GM21576 (cell line): ENCODE results near the gene PLOD1.
"Not testable (repeated sequence)": the region's sequence is repeated elsewhere in the genome, so short reads cannot be mapped to it uniquely, and the experiment has no call there.

ENCODE experiments used
- ATAC-seq: cut with Tn5 transposase; IDR thresholded peaks from one replicate; pipeline ENCODE4 v1.9.1; 2021; ENCODE audit warnings: mild to moderate bottlenecking, moderate library complexity; ENCODE audit not compliant: unreplicated experiment

Gene PLOD1

DNA sequence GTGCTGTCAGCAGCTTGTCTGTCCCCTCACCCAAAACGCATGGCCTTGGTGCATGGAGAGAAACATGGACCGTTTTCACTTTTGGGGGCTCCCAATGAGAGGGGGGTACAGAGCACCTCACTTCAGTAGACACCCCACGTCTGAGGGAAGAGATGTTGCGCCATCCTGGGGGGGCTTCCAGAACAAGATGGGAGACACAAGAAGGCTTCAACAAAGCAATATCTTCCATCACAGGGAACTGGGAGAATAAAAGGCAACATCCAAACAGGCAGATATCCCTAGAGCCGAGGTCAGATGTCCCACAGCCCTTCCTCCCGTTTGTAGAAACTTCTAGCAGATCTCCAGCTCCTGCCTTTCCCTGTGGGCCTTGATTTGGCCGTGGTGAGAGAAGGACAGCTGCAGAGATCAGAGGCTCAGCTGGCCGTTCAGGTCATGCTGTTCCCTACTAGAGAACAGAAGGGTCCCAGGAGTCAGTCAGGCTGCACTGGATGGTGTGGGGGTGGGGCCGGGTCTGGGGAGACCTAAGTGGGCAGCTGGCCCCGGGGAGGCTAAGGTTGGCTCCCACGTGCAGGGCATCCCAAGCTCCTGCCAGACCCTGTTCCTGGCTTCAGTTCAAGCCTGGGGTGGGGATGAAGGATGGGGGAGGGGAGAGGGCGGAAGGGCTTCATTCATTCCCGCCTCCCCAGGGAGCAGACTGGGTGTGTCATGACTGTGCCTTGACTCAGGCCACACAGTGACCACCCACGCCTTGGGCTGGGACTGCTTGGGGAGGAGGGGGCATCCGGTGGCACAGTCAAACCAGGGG, 4.4 kb downstream of the PLOD1 start:
- no peak for ATAC-seq

DNA sequence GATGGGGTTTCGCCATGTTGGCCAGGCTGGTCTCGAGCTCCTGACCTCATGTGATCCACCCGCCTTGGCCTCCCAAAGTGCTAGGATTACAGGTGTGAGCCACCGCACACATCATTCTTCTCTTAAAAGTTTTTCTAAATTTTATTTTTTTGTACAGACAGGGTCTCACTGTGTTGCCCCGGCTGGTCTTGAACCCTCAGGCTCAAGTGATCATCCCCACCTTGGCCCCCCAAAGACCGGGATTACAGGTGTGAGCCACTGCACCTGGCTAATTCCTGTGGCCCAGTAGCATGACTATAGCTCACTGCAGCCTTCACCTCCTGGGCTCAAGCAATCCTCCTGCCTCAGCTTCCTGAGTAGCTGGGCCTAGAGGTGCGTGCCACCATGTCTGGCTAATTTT, 5.3 kb downstream of the PLOD1 start:
- ATAC-seq, result not testable (repeated sequence)

DNA sequence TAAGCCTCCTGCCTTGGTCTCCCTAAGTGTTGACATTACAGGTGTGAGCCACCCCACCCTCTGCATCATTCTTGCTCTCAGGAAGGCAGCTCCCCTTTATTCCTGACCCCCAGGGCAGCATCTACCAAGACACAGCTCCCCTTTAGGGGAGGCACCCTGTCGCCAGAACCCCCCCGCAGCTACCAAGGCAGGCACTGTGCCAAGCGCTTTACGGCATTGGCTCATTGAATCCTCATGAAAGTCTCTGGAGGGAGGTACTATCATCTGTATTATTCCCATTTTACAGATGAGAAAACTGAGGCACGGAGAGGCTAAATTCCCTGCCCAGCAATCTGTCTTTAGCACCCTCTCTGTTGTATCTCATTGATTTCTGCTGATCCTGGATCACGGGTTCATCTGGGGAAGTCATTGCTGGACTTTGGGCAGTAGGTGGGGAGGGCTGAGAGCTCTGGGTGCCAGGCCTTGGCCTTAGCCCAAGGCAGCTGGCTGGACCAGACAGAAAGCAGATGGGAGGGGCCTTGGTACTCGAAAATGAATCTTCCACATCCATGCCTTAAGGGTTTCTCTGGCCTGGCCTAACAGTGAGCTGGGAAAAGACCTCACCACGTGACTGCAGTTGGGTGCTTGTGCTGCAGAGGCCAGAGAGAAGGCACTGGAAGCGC, 5.9 kb downstream of the PLOD1 start:
- ATAC-seq, result no peak

DNA sequence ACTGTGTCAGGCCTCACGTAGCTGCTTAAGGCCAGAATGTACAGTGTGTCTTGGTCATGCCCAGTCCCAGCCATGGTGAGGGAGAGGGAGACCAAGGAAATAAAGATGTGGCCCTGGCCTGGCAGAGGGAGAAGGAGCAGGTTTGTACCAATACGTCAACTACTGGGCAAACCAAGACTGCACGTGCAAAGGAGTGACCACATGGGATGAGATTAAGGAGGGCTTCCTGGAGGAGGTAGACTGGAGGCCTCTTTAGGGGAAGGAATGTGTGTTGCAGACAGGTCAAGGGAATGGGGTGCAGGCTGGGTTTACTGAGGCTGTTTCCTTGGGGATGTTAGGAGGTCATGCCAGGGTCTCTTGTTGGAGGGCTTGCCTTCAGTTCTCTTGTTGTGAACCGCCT, 7.8 kb downstream of the PLOD1 start:
- ATAC-seq, result no peak

DNA sequence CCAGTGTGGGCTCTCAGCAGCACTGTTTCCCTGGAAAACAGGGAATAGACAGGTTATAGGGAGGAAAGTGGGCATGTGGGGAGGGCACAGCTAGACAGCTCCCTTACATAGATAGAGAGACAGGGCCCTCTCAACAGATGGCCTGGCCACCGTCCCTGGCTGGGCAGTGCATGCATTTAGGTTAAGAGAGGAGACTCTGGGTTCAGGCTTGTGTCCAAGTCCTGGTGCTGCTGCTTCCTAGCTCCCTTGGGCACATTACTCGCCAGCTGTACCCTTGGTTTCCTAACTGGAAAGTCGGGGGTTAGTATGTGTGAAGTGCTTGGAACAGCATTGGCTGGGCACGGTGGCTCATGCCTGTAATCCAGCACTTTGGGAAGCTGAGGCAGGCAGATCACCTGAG, 9.1 kb downstream of the PLOD1 start:
- ATAC-seq, result no peak

DNA sequence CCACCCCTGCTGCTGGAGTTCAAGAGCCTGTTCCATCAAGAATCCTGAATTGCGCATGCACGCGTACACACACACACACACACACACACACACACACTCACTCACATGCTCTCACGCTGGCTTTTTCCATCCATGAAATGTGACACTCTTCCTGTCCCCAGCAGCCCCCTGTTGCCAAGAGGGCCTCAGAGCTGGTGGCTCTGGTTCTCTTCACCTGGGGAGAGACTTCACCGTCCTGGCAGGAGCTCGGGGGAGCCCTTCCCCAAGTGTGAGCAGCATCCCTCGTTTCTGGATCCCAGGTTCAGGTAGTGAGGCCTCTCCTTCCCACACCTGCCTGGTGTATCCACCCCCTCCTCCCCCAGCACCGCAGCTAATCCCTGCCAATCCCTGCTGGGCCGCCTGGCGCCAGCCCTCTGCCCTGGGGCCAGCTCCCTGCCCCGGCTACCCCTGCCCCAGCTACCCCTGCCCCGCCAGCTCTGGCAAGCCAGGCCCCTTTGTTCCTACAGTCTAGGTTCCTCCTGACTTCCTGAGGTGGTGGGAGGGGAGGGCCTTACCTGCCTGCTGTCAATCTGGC, 9.9 kb downstream of the PLOD1 start:
- no peak for ATAC-seq

DNA sequence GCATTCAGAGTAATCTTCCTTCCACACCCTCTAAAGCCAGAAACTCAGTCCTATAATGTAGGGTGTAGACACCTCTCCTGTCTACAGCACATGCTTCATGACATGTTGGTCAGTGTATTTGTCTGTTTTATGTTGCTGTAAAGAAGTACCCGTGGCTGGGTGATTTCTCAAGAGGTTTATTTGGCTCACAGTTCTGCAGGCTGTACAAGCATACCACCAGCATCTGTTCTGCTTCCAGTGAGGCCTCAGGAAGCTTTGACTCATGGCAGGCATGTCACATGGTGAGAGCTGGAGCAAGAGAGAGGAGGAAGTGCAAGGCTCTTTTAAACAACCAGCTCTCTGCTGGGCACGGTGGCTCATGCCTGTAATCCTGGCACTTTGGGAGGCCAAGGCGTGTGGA, 12.1 kb downstream of the PLOD1 start:
- ATAC-seq, result no peak

DNA sequence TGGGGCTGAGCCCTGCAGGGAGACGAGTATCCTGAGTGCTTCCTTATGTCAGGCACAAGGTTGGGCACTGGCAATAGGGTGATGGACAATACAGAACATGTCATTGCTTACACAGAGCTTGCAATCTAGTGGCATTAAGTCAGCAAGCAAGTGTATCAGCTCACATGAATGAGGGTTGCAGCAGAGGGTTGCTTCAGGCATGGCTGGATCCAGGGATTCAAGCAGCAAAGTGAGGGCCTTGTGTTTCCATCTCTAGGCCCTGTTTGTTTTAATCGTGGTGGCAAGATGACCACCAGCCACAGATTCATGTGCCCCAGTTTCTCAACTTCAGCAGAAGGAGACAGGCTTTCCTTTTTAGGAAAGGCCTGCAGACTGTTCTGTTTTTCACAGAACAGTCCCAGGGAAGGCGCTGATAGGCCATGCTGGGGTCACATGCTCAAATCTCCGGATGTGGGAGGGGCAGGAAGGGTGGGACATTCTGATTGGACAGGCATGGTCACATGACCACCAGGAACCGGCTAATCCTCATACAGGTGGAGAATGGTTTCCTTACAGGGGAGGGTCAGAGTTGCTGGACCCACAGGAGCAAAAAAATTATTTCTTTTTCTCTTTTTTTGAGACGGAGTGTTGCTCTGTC, 14.4 kb downstream of the PLOD1 start:
- ATAC-seq, result no peak

DNA sequence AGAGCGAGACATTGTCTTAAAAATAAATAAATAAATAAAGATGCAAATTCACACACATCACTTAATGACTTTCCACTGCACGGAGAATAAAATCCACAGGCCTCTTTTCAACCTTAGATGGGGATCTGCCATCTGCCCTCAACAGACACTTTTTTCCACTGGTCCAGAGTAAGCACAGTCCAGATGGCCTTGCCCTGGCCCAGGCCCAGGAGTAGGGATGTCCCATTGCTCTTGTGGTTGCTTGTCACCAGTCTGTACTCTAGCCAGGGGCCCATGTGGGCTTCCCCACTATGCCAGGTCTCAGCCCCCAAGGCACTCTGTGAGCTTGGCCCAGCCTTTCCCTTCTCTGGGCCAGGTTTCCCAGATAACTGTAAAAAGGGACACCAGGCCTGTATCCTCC, 17.4 kb downstream of the PLOD1 start:
- no peak for ATAC-seq

DNA sequence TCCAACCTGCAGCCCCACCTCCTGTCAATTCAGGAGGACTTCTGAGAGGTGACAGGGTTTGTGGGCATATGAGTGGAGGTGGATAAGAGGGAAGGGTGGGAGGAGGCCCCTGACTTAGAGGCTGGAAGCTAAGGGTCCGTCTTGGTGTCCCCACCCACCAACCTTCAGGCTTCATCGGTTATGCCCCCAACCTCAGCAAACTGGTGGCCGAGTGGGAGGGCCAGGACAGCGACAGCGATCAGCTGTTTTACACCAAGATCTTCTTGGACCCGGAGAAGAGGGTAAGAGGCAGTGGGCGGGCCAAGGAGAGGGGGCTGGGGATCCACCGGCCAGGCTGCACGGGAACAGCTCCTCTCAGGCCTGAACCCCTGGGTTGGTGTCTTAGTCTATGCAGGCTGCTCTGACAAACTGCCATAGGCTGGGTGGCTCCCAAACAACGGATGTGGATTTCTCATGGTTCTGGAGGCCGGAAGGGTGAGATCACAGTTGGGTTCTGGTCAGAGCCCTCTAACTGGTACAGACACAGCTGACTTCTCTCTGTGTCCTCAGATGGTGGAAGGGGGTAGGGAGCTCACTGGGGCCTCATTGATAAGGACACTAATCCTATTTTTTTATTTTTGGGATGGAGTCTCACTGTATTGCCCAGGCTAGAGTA, 18.1 kb downstream of the PLOD1 start:
- no peak for ATAC-seq

DNA sequence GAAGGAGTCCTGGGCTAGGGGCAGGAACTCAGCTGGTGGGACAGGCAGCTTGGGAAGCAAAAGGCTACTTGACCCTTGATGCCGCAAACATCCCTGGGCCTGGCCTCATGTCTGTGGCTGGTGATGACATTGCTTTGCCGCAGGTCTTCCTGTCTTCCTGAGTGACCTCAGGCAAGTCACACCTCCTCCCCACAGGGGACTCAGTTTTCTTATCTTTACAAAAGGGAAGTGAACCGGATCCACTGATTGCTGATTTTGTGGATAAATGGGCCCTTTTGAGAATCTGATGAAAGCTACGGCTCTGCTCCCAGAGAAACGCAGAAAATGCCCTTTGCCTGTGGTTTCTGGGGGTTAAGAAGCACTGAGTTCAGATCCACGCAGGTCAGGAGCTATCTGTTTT, 20.7 kb downstream of the PLOD1 start:
- no peak for ATAC-seq

DNA sequence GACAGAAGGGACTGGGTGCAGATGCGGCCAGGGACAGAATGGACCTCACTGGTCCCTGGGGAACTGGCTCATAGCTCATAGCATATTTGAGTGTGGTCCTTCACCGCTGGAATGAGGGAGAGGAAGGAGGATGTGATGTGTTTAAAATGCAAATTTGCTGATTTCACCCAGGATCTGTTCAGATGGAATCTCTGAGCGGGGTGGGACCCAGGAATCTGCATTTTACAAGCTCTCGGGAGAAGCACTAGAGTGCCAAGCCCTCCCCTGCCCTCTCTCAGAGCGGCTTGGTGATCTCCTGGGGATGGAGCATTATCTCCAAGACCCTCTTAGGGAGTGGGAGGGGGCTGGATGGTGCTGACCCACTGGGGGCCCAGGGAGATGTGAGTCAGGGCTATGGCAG, 22.9 kb downstream of the PLOD1 start:
- no peak for ATAC-seq

DNA sequence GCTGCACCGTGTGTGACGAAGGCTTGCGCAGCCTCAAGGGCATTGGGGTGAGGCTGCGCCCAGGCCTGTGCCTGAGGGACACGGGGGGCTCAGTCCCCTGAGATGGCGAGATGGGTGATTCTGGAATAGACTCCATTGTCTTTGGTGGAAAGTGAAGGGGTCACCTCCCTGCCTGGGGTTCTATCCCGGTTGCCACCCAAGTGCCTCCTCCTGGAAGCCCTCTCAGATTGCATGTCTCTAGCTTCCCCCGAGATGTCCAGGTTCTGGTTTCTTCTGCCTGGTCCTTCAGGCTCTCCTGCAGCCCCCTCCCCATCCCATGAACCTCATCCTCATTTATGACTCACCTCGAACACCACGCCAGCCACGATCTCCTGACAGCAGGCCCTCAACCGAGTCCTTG, 23.4 kb downstream of the PLOD1 start:
- ATAC-seq, result no peak

DNA sequence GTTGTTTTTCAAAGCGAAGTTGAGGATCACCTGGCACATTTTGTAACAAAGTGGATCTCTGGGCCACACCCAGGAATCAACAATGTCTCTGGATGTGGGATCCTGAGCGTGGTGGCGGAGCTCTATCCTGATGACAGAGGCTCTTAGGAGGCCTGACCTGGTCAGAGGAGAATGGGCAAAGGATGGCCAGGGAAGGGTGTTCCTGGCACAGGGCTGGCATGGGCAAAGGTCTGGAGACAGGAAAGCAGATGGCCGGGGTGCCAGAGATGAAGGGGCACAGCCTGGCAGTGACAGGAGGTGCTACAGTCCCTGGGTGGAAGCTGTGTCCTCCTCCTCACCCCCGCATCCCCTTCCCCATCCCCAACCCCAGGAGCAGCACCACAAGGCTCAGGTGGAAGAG, 25.8 kb downstream of the PLOD1 start:
- ATAC-seq, result no peak

DNA sequence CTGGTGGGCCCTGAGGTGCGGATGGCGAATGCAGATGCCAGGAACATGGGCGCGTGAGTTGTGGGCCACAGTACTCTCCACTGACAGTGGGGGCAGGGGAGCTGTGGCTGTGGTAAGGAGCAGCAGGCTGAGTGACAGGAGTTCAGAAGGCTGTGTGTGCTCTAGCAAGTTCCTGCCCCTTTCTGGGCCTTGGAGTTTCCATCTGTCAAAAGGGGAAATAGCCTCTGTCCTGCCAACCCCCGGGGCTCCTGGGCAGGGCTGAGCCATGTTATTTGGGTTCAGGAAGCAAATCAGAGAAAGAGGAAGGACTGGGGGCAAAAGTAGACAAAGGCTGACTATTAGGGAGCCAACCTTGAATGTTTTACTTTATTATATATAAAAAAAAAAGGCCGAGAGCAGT, 26.2 kb downstream of the PLOD1 start:
- no peak for ATAC-seq

DNA sequence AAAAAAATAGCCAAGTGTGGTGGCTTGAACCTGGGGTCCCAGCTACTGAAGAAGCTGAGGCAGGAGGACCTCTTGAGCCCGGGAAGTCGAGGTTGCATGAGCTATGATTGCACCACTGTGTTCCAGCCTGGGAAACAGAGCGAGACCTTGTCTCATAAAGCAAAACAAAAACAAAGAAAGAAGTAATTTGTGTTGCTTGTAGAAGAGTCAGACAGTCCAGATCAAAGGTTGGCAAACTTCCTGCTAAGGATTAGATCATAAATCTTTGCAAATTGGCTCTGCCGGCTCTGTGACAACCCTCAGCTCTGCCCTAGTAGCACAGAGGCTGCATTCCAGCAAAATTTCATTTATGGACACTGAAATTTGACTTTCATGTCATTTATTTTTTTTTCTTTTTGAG, 26.7 kb downstream of the PLOD1 start:
- no peak for ATAC-seq

DNA sequence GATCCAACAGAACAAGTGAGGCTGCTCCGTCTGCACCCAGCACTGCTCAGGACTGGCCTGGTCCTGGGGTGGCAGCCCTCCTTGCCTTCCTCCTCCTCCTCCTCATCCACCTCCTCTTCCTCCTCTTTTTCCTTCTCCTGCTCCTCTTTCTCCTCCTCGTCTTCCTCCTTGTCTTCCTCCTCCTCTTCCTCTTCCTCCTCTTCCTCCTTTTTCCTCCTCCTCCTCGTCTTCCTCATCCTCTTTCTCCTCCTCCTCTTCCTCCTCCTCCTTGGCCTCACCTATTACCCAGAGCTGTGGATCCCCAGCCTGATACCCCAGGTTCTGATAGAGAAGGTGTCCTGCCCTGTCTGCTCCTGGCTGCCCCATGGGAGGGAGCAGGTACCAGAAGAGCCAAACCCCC, 29.1 kb downstream of the PLOD1 start:
- ATAC-seq, result no peak

DNA sequence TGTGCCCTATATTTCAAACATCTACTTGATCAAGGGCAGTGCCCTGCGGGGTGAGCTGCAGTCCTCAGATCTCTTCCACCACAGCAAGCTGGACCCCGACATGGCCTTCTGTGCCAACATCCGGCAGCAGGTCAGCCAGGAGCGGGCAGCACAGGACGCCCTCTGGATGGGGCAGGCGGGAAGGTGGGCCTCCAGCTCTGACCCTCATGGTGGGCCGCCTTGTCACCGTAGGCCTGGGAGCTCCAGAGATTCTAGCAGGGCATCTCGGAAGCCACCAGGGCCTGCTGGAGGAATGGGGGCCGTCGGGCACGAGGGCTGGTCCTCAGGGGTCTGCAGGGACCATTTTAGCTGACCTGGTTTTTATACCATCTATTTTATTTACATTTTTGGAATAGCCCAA, 30.1 kb downstream of the PLOD1 start:
- ATAC-seq, result no peak

DNA sequence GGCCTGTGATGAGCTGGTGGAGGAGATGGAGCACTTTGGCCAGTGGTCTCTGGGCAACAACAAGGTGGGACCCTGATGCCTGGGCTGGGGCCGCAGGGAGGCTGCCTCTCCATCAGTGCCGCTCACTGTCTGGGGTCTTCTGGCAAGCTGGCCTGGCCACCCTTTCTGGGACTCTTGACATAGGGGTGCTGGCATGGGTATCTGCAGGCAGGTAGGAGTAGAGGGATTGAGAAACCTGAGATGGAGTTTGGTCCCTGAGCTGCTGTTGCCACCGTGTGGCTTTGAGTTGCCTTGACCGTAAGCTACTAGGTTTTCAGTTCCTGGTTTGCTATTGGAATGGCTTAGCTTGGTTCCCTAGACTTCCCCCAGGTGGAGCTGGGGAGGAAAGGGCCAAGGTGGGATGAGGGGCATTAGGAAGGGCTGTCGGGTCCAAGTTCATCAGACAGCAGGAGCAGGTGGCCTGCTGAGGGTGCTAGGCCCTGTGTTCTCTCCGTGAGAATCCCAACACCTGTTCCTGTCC, 32.6 kb downstream of the PLOD1 start:
- ATAC-seq, result no peak

DNA sequence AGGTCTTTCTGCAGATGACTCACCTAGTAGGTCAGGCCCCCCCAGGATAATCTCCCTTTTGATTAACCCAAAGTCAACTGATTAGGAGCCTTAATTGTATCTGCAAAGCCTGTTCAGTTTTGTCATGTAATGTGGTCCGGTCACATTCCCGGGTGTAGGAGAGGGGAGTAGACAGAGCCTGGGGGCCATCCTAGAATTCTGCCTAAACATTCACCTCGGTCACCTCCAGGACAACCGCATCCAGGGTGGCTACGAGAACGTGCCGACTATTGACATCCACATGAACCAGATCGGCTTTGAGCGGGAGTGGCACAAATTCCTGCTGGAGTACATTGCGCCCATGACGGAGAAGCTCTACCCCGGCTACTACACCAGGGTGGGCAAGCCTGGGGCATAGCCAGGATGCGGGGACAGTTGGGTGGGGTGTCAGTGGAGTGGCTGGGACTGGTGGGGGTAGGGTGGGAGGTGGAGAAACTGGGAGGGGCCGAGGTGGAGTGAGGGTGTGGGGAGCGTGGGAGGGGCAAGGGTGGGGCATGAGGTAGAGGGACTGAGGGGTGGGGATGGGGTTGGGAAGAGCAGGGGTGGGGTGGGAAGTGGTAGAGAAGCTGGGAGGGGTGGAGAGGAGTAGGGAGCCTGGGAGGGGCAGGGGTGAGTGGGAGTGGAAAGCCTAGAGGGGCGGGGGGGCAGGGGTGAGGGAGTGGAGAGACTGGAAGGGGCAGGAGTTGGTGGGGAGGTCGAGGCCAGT, 36.1 kb downstream of the PLOD1 start:
- no peak for ATAC-seq
